Stimulated activated CD4-positive, alpha-beta T cell treated with anti-CD3 and anti-CD28 coated beads, Interleukin-12 subunit alpha, Interleukin-12 subunit beta, amount 100 ng/mL, for 48 hours (primary cell): ENCODE measurements around the gene RFWD3.
"Not testable (repeated sequence)": the region's sequence is repeated elsewhere in the genome, so short reads cannot be mapped to it uniquely, and the experiment has no call there.

Experiments
- DNase-seq, 3 donors: peaks; one replicate each; pipeline ENCODE4 v3.0.0-alpha.2; 2020; ENCODE audit warnings: low read depth in 2 of 3, low spot score in 1 of 3

Gene RFWD3

GRCh38 chr16:74666425-74667254 is at the start of gene RFWD3:
RFWD3 (minus strand) TSS chr16:74666877; CDS start chr16:74661449, 5,428 bp downstream.
- DNase-seq, result peak; percentile 91 to 96 (median 93)

GRCh38 chr16:74716355-74716754 is 49.7 kb upstream of the RFWD3 start:
- no peak for DNase-seq

- DNase-seq, result no peak
Observed at GRCh38 chr16:74713876-74714275, 47.2 kb upstream of the RFWD3 start.

- DNase-seq, result no peak
Observed at GRCh38 chr16:74713325-74713724, 46.6 kb upstream of the RFWD3 start.

GRCh38 chr16:74711938-74712337 is 45.3 kb upstream of the RFWD3 start:
- DNase-seq, result no peak

GRCh38 chr16:74710401-74710800 is 43.7 kb upstream of the RFWD3 start:
- DNase-seq, result no peak

- DNase-seq, result peak; percentile 65 to 79 (median 75)
Observed at GRCh38 chr16:74709441-74709877, 42.8 kb upstream of the RFWD3 start.

GRCh38 chr16:74700438-74701225 is 34.0 kb upstream of the RFWD3 start, which contains the start of gene MLKL:
MLKL (minus strand) TSS chr16:74700862; CDS start chr16:74695757, 5,105 bp downstream.
- DNase-seq, result peak; percentile 32 to 43 (median 37)

GRCh38 chr16:74700116-74700437 is 33.4 kb upstream of the RFWD3 start:
- peak in 1 of 3 donors; percentile 9 for DNase-seq

GRCh38 chr16:74699666-74700065 is 33.0 kb upstream of the RFWD3 start:
- DNase-seq, result no peak

GRCh38 chr16:74698222-74698621 is 31.5 kb upstream of the RFWD3 start:
- no peak for DNase-seq

- peak; percentile 27 to 65 (median 37) for DNase-seq
Observed at GRCh38 chr16:74695450-74696422, 29.1 kb upstream of the RFWD3 start.

GRCh38 chr16:74691093-74691855 is 24.6 kb upstream of the RFWD3 start:
- DNase-seq, result no peak

- no peak for DNase-seq
Observed at GRCh38 chr16:74682556-74682955, 15.9 kb upstream of the RFWD3 start.

- no peak for DNase-seq
Observed at GRCh38 chr16:74680681-74681080, 14.0 kb upstream of the RFWD3 start.

- no peak for DNase-seq
Observed at GRCh38 chr16:74679983-74680382, 13.3 kb upstream of the RFWD3 start.

- no peak for DNase-seq
Observed at GRCh38 chr16:74677868-74678267, 11.2 kb upstream of the RFWD3 start.

GRCh38 chr16:74673876-74674275 is 7.2 kb upstream of the RFWD3 start:
- no peak for DNase-seq

- DNase-seq, result not testable (repeated sequence)
Observed at GRCh38 chr16:74668877-74669276, 2.2 kb upstream of the RFWD3 start.

- DNase-seq, result peak in 2 of 3 donors; percentile 10 to 24
Observed at GRCh38 chr16:74667255-74667700, 601 bp upstream of the RFWD3 start.
